HG03139 (cell line): ENCODE data around the gene HS2ST1.
"Not testable (repeated sequence)": the region's sequence is repeated elsewhere in the genome, so short reads cannot be mapped to it uniquely, and the experiment has no call there.

Experiments
- ATAC-seq: cut with Tn5 transposase; IDR thresholded peaks from one replicate; pipeline ENCODE4 v1.9.1; 2021; ENCODE audit not compliant: unreplicated experiment

HS2ST1 gene

GRCh38 chr1:86924324-86924960 is 10.0 kb downstream of the HS2ST1 start:
- ATAC-seq = no peak

GRCh38 chr1:86925742-86926141 is 11.3 kb downstream of the HS2ST1 start:
- no peak for ATAC-seq

GRCh38 chr1:86926883-86927282 is 12.4 kb downstream of the HS2ST1 start:
- no peak for ATAC-seq

- no peak for ATAC-seq
These were observed 14.4 kb downstream of the HS2ST1 start for GRCh38 chr1:86928819-86929218.

- ATAC-seq = no peak
These were observed 18.6 kb downstream of the HS2ST1 start for GRCh38 chr1:86933051-86933450.

GRCh38 chr1:86933562-86934377 is 19.3 kb downstream of the HS2ST1 start:
- ATAC-seq = no peak

- no peak for ATAC-seq
These were observed 24.0 kb downstream of the HS2ST1 start for GRCh38 chr1:86938450-86938849.

GRCh38 chr1:86938855-86939254 is 24.4 kb downstream of the HS2ST1 start:
- ATAC-seq = no peak

- ATAC-seq = no peak
These were observed 25.0 kb downstream of the HS2ST1 start for GRCh38 chr1:86939406-86939805.

GRCh38 chr1:86940599-86940998 is 26.2 kb downstream of the HS2ST1 start:
- no peak for ATAC-seq

GRCh38 chr1:86942042-86942441 is 27.6 kb downstream of the HS2ST1 start:
- no peak for ATAC-seq

- no peak for ATAC-seq
These were observed 28.3 kb downstream of the HS2ST1 start for GRCh38 chr1:86942743-86943142.

GRCh38 chr1:86948212-86948611 is 33.8 kb downstream of the HS2ST1 start:
- no peak for ATAC-seq

- no peak for ATAC-seq
These were observed 36.4 kb downstream of the HS2ST1 start for GRCh38 chr1:86950712-86951419.

GRCh38 chr1:86951430-86951829 is 37.0 kb downstream of the HS2ST1 start:
- no peak for ATAC-seq

- no peak for ATAC-seq
These were observed 38.7 kb downstream of the HS2ST1 start for GRCh38 chr1:86953167-86953566.

- no peak for ATAC-seq
These were observed 41.2 kb downstream of the HS2ST1 start for GRCh38 chr1:86955678-86956077.

GRCh38 chr1:86956221-86956620 is 41.8 kb downstream of the HS2ST1 start:
- ATAC-seq = no peak

GRCh38 chr1:86957221-86957620 is 42.8 kb downstream of the HS2ST1 start:
- ATAC-seq = no peak

- ATAC-seq = no peak
These were observed 46.1 kb downstream of the HS2ST1 start for GRCh38 chr1:86960548-86960947.

GRCh38 chr1:86963841-86964240 is 49.4 kb downstream of the HS2ST1 start:
- ATAC-seq = not testable (repeated sequence)
